HepG2 (cell line): ENCODE measurements around the gene PRSS38. TPM values are rescaled to one million over a fixed set of nuclear protein-coding genes. Genes with fewer than 3 reads are reported as not detected.

ENCODE experiments used
- ATAC-seq: fragments of 200-7000 bp; cut with Tn5 transposase; 3 replicates; pipeline ENCODE4 v1.9.1; 2020; ENCODE audit warnings: mild to moderate bottlenecking, moderate library complexity
- BruUV-seq: library from RNA; stranded (reverse); fragments of 400-500 nt; replicated peaks from 2 replicates; lab custom pipeline; 2021; lab: Mats Ljungman, UMichigan
- CTCF ChIA-PET: fragments of 300-600 bp; formaldehyde crosslinking; extraction: SDS; loops from one replicate; lab custom pipeline; 2021; ENCODE audit warnings: low total read pairs, inconsistent platforms, low intra/inter-chr PET ratio; lab: Yijun Ruan, JAX
- POLR2A ChIA-PET: fragments of 350-600 bp; sonication (Branson Sonifier 250); formaldehyde crosslinking; loops from one replicate; lab custom pipeline; 2020; ENCODE audit warnings: antibody characterized with exemption, inconsistent platforms; lab: Yijun Ruan, JAX
- DNase-seq: peaks from one replicate; pipeline ENCODE4 v3.0.0-alpha.2; 2015; ENCODE audit warnings: low spot score
- FAIRE-seq: peaks from 3 replicates; lab custom pipeline; 2011; peaks lifted over from hg19 to GRCh38; lab: Jason Lieb, UNC
- H2AFZ ChIP-seq: one replicate; pipeline ENCODE4 v1.6.1; 2011; ENCODE audit warnings: low read length, inconsistent platforms
- H3K27ac ChIP-seq: fragments of 300-600 bp; 3 replicates; pipeline ENCODE4 v1.8.0; 2011; ENCODE audit warnings: mixed run types, mild to moderate bottlenecking, mixed read lengths, low read length, inconsistent platforms; ENCODE audit not compliant: insufficient read depth; ENCODE audit errors: extremely low read length
- H3K27me3 ChIP-seq, 2 experiments: fragments of 200-600 bp in 1 of 2; 2 replicates in 1 of 2; 3 replicates in 1 of 2; pipeline versions ENCODE4 v1.6.0 to v1.8.0; 2011; ENCODE audit warnings: low read length in 2 of 2, mild to moderate bottlenecking in 2 of 2, moderate library complexity in 2 of 2, inconsistent platforms in 1 of 2; ENCODE audit not compliant: insufficient read depth in 2 of 2, control insufficient read depth in 1 of 2
- H3K36me3 ChIP-seq, 2 experiments: fragments of 200-600 bp in 1 of 2; replicated peaks in 1 of 2; 2 replicates in 1 of 2; 3 replicates in 1 of 2; pipeline versions ENCODE4 v1.5.1 to v1.8.0; 2011; ENCODE audit warnings: low read length in 2 of 2, inconsistent platforms in 1 of 2; ENCODE audit not compliant: insufficient read depth in 2 of 2, control insufficient read depth in 1 of 2
- H3K4me1 ChIP-seq: 2 replicates; pipeline ENCODE4 v1.5.1; 2012; ENCODE audit warnings: low read length, inconsistent platforms; ENCODE audit not compliant: insufficient read depth
- H3K4me2 ChIP-seq: 2 replicates; pipeline ENCODE4 v1.6.0; 2011; ENCODE audit warnings: low read depth, low read length, inconsistent platforms
- H3K4me3 ChIP-seq, 3 experiments: fragments of 200-600 bp in 1 of 3; sonication (generic), shearing (Covaris generic) in 1 of 3; replicated peaks in 1 of 3; 2 replicates each; pipeline ENCODE4 v1.5.1; 2011 to 2016; ENCODE audit warnings: low read length in 3 of 3, inconsistent platforms in 2 of 3, low read depth in 2 of 3, mild to moderate bottlenecking in 2 of 3, control low read depth in 1 of 3, mixed read lengths in 1 of 3; ENCODE audit not compliant: insufficient read depth in 1 of 3
- H3K79me2 ChIP-seq: one replicate; pipeline ENCODE4 v1.6.1; 2011; ENCODE audit warnings: low read length, inconsistent platforms; ENCODE audit not compliant: insufficient read depth
- H3K9ac ChIP-seq: 2 replicates; pipeline ENCODE4 v1.6.0; 2011; ENCODE audit warnings: mild to moderate bottlenecking, low read depth, low read length, inconsistent platforms; ENCODE audit not compliant: insufficient read depth
- H3K9me3 ChIP-seq: 2 replicates; pipeline ENCODE4 v1.5.1; 2012; ENCODE audit warnings: mild to moderate bottlenecking, low read length
- H4K20me1 ChIP-seq: 2 replicates; pipeline ENCODE4 v1.6.0; 2011; ENCODE audit warnings: inconsistent platforms, mild to moderate bottlenecking, low read length, moderate library complexity; ENCODE audit not compliant: insufficient read depth
- CBFB ChIP-seq: sonication (generic); formaldehyde crosslinking; IDR thresholded peaks from 2 replicates; pipeline ENCODE4 v1.4.0; 2020; ENCODE audit warnings: missing genetic modification reagents
- FOXO1 ChIP-seq: sonication (generic); formaldehyde crosslinking; IDR thresholded peaks from 2 replicates; pipeline ENCODE4 v1.4.0; 2020; ENCODE audit warnings: missing genetic modification reagents
- HNRNPL ChIP-seq: fragments of 200-400 bp; formaldehyde crosslinking; IDR thresholded peaks from 2 replicates; pipeline ENCODE4 v1.6.1; 2017; ENCODE audit warnings: mild to moderate bottlenecking, low read depth, low read length
- MAFF ChIP-seq: IDR thresholded peaks from 2 replicates; pipeline ENCODE4 v1.6.1; 2011; ENCODE audit warnings: low read depth, low read length, improper control_type of control experiment
- MED1 ChIP-seq: sonication (generic); formaldehyde crosslinking; IDR thresholded peaks from 2 replicates; pipeline ENCODE4 v1.4.0; 2020; ENCODE audit warnings: missing genetic modification reagents
- MEIS2 ChIP-seq: sonication (generic); formaldehyde crosslinking; IDR thresholded peaks from 2 replicates; pipeline ENCODE4 v1.9.0; 2021; ENCODE audit warnings: mild to moderate bottlenecking, missing genetic modification reagents
- POLR2AphosphoS5 ChIP-seq: IDR thresholded peaks from 2 replicates; pipeline ENCODE4 v1.6.1; 2012; ENCODE audit warnings: low read depth, low read length
- ZBTB21 ChIP-seq: sonication (generic); formaldehyde crosslinking; IDR thresholded peaks from 2 replicates; pipeline ENCODE4 v1.4.0; 2020; ENCODE audit warnings: missing genetic modification reagents
- ZNF501 ChIP-seq: sonication (generic); formaldehyde crosslinking; IDR thresholded peaks from 2 replicates; pipeline ENCODE4 v1.5.1; 2020; ENCODE audit warnings: mild to moderate bottlenecking, moderate library complexity, missing genetic modification reagents
- ZNF646 ChIP-seq: sonication (generic); formaldehyde crosslinking; IDR thresholded peaks from 2 replicates; pipeline ENCODE4 v1.9.0; 2021; ENCODE audit warnings: mild to moderate bottlenecking, missing genetic modification reagents
- ZNF775 ChIP-seq: sonication (generic); formaldehyde crosslinking; IDR thresholded peaks from 2 replicates; pipeline ENCODE4 v1.4.0; 2020; ENCODE audit warnings: missing genetic modification reagents, mild to moderate bottlenecking, moderate library complexity, borderline replicate concordance
- WGBS: methylation state at CpG from one replicate; pipeline ENCODE4 v1.1.6; 2017; ENCODE audit warnings: low lambda C conversion rate; 5-methylcytosine and 5-hydroxymethylcytosine counted together
- in situ Hi-C: cut with HindIII; loops from 2 replicates; pipeline ENCODE4 v1.10.0; 2017; ENCODE audit warnings: low pct_unique_long_range_greater_than_20kb; ENCODE audit not compliant: extremely low pct_ligation_motif_present
- intact Hi-C: fragments of 100-400 bp; cut with micrococcal nuclease; formaldehyde crosslinking; loops from one replicate; pipeline ENCODE4 v1.10.0; 2022; ENCODE audit not compliant: unreplicated experiment
- polyA plus RNA-seq, 8 experiments: library from polyadenylated mRNA; depleted of rRNA in 3 of 8; stranded (reverse) in 7 of 8; unstranded in 1 of 8; fragments of >200 nt; fragmentation: Illumina TruSeq in 4 of 8; extraction: Trizol in 4 of 8; gene quantifications; 2 replicates each; pipeline versions ENCODE4 v1.2.1 to v1.2.3, GENCODE V29; 2011 to 2016; ENCODE audit warnings: low read depth in 4 of 8, missing spikeins in 1 of 8, mixed read lengths in 1 of 8; ENCODE audit not compliant: insufficient read depth in 1 of 8
- total RNA-seq, 5 experiments: library from RNA; depleted of rRNA; stranded (reverse); fragments of >200 nt; fragmentation: Illumina TruSeq; extraction: Trizol; gene quantifications; 2 replicates each; pipeline ENCODE4 v1.2.3, GENCODE V29; 2016; ENCODE audit warnings: low read depth in 1 of 5

Gene PRSS38
- total and polyA plus RNA-seq, 2 of the 13 experiments (the other 11 are each of a cell fraction or from before 2014, with no cell fraction given), result not detected

DNA sequence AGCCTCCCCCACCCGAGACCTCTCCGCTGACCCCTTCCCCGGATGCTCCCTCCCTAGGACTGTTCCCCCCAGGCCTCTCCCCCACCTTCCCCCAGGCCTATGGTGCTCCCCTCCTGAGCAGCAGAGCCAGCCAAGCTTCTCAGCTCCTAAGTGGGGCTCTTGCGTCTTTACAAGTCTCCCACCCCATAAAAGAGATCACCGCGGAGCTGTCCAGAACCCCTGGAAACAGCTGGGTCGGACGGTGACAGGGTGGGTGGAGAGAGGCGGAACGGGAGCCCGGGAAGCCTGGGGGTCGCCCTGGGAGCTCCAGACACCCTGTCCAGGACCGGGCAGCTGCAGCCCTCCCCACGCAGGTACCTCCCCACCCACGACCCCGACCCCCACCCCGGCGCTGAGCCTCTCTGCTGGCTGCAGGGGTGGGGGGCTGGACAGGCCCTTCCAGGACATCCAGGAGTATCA lies 71.1 kb downstream of the PRSS38 start:
- FAIRE-seq (no peak), DNase-seq (no peak), ATAC-seq (no peak)
- Histone ChIP-seq H3K4me1 (no peaks in the 10 kb centered on the region), H2AFZ (no peak overlapping the region), H3K4me3 (no peak overlapping the region), H3K27ac (no peak overlapping the region), H3K79me2 (no peaks in the 10 kb centered on the region), H3K36me3 (no peaks in the 10 kb centered on the region), H3K9me3 (no peaks in the 10 kb centered on the region), H3K27me3 (peaks cover 4 to 12% of the 10 kb centered on the region in 2 experiments; a peak in 4 of 5 replicates), H4K20me1 (no peaks in the 10 kb centered on the region), H3K4me2 (no peak overlapping the region; the same call in 1 of the 2 replicates), H3K9ac (no peak overlapping the region)
- intact Hi-C loops (no loop called here), in situ Hi-C loops (no loop called here)
- ChIA-PET CTCF (no interaction called here), POLR2A (no interaction called here)
- WGBS, result 42% methylated on average over 3 of the region's 18 CpGs
- BruUV-seq, result no TSS peak
- TF ChIP-seq ZNF775 (CRISPR knock-in tag), result no peak
- TF ChIP-seq ZNF501 (CRISPR knock-in tag), result no peak
- no peak for TF ChIP-seq ZBTB21 (CRISPR knock-in tag)
- TF ChIP-seq CBFB (CRISPR knock-in tag), result no peak
- no peak for TF ChIP-seq MED1

- no peak for DNase-seq
- Histone ChIP-seq H3K27ac (no peak overlapping the region), H3K79me2 (no peaks in the 10 kb centered on the region), H3K27me3 (peaks cover 4 to 16% of the 10 kb centered on the region in 2 experiments; a peak in 4 of 5 replicates), H3K4me1 (no peaks in the 10 kb centered on the region), H3K4me2 (no peak overlapping the region; the same call in 1 of the 2 replicates), H4K20me1 (no peaks in the 10 kb centered on the region), H3K36me3 (no peaks in the 10 kb centered on the region), H2AFZ (no peak overlapping the region), H3K4me3 (no peak overlapping the region), H3K9me3 (no peaks in the 10 kb centered on the region), H3K9ac (no peak overlapping the region)
- BruUV-seq, result no TSS peak
- in situ Hi-C loops, result no loop called here
- intact Hi-C loops, result no loop called here
- no peak for ATAC-seq
- POLR2A ChIA-PET, result no interaction called here
- WGBS, result 90% methylated on average over 4 of the region's 30 CpGs
- no peak for FAIRE-seq
- CTCF ChIA-PET, result no interaction called here
- no peak for TF ChIP-seq ZNF775 (CRISPR knock-in tag)
- no peak for TF ChIP-seq HNRNPL
- TF ChIP-seq MEIS2, result no peak
- no peak for TF ChIP-seq FOXO1
- TF ChIP-seq ZNF646 (CRISPR knock-in tag), result no peak
- TF ChIP-seq MAFF, result no peak
- no peak for TF ChIP-seq POLR2AphosphoS5
Measured at GRCh38 chr1:227886993-227887696, 71.7 kb downstream of the PRSS38 start.
